ENCODE results near the gene ACTL9. TPM values are rescaled to one million over a fixed set of nuclear protein-coding genes. Genes with fewer than 3 reads are reported as not detected.
"Not testable (repeated sequence)": the region's sequence is repeated elsewhere in the genome, so short reads cannot be mapped to it uniquely, and the experiment has no call there.

ACTL9 gene
- total RNA-seq, 2 experiments from 2014 or later, result not detected

DNA sequence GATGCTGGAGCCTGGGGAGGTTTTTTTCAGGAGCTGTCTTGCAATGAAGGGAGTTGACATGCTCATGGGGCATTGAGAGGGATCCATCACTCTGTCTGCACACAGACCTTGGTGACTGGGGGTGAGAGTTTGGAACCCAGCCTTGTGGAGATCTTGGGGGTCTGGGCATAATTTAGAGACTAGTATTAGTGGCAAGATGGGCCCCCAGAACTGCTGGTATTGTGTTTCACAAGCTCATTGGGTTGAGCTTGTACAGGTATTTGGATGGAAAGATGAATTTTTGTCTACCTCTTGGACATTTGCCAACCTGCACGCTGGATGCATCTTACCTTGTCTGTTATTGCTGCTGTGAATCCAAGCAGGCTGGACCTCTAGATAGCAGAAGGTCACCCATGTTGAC, 22.7 kb upstream of the ACTL9 start, which contains the start of gene OR2Z1:
TSS of gene OR2Z1 (plus strand) at position 301 of the 400 bp plus-strand sequence. CDS start 9,395 bp downstream, outside the sequence.
- Mint-ChIP-seq H3K4me3 (no peak within 1 kb of the TSS), H3K4me1 (ENCODE audit: low read depth) (no peaks in the 10 kb centered on the region), H3K36me3 (ENCODE audit: low read depth) (no peaks in the 10 kb centered on the region), H3K27me3 (peaks cover 25% of the 10 kb centered on the region), H3K27ac (no peak within 1 kb of the TSS), H3K9me3 (no peaks in the 10 kb centered on the region)
- TF ChIP-seq, protein P1, sequence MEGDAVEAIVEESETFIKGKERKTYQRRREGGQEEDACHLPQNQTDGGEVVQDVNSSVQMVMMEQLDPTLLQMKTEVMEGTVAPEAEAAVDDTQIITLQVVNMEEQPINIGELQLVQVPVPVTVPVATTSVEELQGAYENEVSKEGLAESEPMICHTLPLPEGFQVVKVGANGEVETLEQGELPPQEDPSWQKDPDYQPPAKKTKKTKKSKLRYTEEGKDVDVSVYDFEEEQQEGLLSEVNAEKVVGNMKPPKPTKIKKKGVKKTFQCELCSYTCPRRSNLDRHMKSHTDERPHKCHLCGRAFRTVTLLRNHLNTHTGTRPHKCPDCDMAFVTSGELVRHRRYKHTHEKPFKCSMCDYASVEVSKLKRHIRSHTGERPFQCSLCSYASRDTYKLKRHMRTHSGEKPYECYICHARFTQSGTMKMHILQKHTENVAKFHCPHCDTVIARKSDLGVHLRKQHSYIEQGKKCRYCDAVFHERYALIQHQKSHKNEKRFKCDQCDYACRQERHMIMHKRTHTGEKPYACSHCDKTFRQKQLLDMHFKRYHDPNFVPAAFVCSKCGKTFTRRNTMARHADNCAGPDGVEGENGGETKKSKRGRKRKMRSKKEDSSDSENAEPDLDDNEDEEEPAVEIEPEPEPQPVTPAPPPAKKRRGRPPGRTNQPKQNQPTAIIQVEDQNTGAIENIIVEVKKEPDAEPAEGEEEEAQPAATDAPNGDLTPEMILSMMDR (IDR thresholded peaks at IDR 0.05), result no peak
- Histone ChIP-seq H3K27ac (ENCODE audit: low read depth in 1 of 2, low read length in 2 of 2) (no peak within 1 kb of the TSS), H3K4me3 (ENCODE audit: low read length) (no peak within 1 kb of the TSS), H3K36me3 (ENCODE audit: insufficient read depth, low read length) (no peaks in the 10 kb centered on the region), H3K27me3 (ENCODE audit: control insufficient read depth in 1 of 2, insufficient read depth in 2 of 2, low read length in 2 of 2) (peaks cover 0 to 5% of the 10 kb centered on the region in 2 experiments), H3K9me3 (ENCODE audit: control insufficient read depth in 1 of 2, insufficient read depth in 1 of 2, low read length in 2 of 2) (no peaks in the 10 kb centered on the region), H3K4me1 (ENCODE audit: insufficient read depth, low read length) (no peaks in the 10 kb centered on the region)
- POLR2A ChIA-PET, result no interaction called here
- CTCF ChIA-PET, result no interaction called here
- intact Hi-C loops (cut with DNase I, micrococcal nuclease), result no loop called here
- DNase-seq (no peak), ATAC-seq (ENCODE audit: poor library complexity) (no peak)

DNA sequence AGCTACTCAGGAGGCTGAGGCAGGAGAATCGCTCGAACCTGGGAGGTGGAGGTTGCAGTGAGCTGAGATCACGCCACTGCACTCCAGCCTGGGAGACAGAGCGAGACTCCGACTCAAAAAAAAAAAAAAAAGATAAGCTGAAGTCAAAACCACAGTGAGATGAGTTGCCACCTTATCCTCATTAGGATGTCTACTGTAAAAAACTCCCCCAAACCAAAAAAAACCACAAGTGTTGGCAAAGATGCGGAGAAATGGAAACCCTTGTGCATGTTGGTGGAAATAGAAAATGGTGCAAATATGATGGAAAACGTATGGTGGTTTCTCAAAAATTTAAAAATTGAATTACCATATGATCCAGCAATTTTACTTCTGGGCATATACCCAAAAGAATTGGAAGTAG, 11.7 kb upstream of the ACTL9 start:
- H3K27ac ChIP-seq (ENCODE audit: low read depth in 1 of 2, low read length in 2 of 2); intact Hi-C loops (cut with DNase I, micrococcal nuclease); H3K27me3 ChIP-seq (ENCODE audit: control insufficient read depth in 1 of 2, insufficient read depth in 2 of 2, low read length in 2 of 2); H3K27ac Mint-ChIP-seq; H3K4me3 ChIP-seq (ENCODE audit: low read length); H3K36me3 Mint-ChIP-seq (ENCODE audit: low read depth); H3K9me3 ChIP-seq (ENCODE audit: control insufficient read depth in 1 of 2, insufficient read depth in 1 of 2, low read length in 2 of 2); DNase-seq; POLR2A ChIA-PET; H3K27me3 Mint-ChIP-seq; H3K9me3 Mint-ChIP-seq; ATAC-seq (ENCODE audit: poor library complexity); H3K4me1 ChIP-seq (ENCODE audit: insufficient read depth, low read length); H3K36me3 ChIP-seq (ENCODE audit: insufficient read depth, low read length); H3K4me3 Mint-ChIP-seq; CTCF ChIA-PET: not testable (repeated sequence)
- peaks cover 19% of the 10 kb centered on the region for H3K4me1 Mint-ChIP-seq (ENCODE audit: low read depth)

DNA sequence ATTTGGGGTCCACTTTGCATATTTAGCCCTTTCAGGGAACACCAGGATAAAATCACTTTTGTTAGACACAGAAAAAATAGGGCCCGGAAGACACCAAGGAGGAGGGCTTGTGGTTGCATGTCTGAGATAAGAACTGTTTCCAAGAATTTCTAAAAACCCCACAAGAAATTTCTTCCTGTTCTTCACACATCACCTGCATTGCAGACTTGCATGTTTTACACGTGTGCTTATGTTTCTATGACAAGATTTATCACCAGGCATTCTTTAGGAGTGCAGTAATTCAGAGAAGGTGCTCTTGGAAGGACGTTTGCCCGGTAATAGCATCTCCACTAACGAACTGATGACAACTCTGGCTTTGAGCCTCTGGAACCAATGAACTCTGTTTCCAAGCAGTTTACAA, 7.1 kb upstream of the ACTL9 start:
- Mint-ChIP-seq H3K4me3 (peak overlapping the region; percentile 27), H3K27me3 (no peaks in the 10 kb centered on the region), H3K36me3 (ENCODE audit: low read depth) (no peaks in the 10 kb centered on the region), H3K4me1 (ENCODE audit: low read depth) (peaks cover 59% of the 10 kb centered on the region), H3K9me3 (no peaks in the 10 kb centered on the region), H3K27ac (peak overlapping the region; percentile 66)
- ChIA-PET POLR2A (no interaction called here), CTCF (no interaction called here)
- intact Hi-C loops (cut with DNase I, micrococcal nuclease), result no loop called here
- no peak overlapping the region for H3K4me3 ChIP-seq (ENCODE audit: low read length)
- peaks cover 52% of the 10 kb centered on the region for H3K4me1 ChIP-seq (ENCODE audit: insufficient read depth, low read length)
- H3K27me3 ChIP-seq (ENCODE audit: control insufficient read depth in 1 of 2, insufficient read depth in 2 of 2, low read length in 2 of 2), result no peaks in the 10 kb centered on the region
- ATAC-seq (ENCODE audit: poor library complexity), result no peak
- TF ChIP-seq, protein P1 (IDR thresholded peaks at IDR 0.05), result no peak
- no peaks in the 10 kb centered on the region for H3K9me3 ChIP-seq (ENCODE audit: control insufficient read depth in 1 of 2, insufficient read depth in 1 of 2, low read length in 2 of 2)
- no peaks in the 10 kb centered on the region for H3K36me3 ChIP-seq (ENCODE audit: insufficient read depth, low read length)
- peak overlapping the region in 1 of 2 donors; percentile 11 for H3K27ac ChIP-seq (ENCODE audit: low read depth in 1 of 2, low read length in 2 of 2)
- peak in 2 of 14 experiments; percentile 10 to 56 for DNase-seq

DNA sequence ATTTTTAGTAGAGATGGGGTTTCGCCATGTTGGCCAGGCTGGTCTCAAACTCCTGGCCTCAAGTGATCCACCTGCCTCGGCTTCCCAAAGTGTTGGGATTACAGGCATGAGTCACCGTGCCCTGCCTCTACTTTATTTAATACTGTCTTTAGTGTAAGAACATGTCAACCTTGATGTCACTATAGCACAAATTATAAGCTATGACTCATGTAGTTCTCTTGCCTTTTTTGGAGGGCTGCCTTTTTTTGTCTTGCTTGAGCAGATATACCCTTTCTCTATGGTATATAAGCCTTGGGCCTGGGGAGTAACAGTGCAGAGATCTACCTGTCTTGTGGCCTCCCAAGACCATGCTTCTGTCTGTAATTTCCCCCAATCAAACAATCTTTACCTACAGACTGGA, 6.7 kb upstream of the ACTL9 start:
- H3K27me3 Mint-ChIP-seq; CTCF ChIA-PET; H3K9me3 Mint-ChIP-seq; H3K4me3 ChIP-seq (ENCODE audit: low read length); intact Hi-C loops (cut with DNase I, micrococcal nuclease); H3K27me3 ChIP-seq (ENCODE audit: control insufficient read depth in 1 of 2, insufficient read depth in 2 of 2, low read length in 2 of 2); ATAC-seq (ENCODE audit: poor library complexity); POLR2A ChIA-PET; H3K9me3 ChIP-seq (ENCODE audit: control insufficient read depth in 1 of 2, insufficient read depth in 1 of 2, low read length in 2 of 2); H3K36me3 ChIP-seq (ENCODE audit: insufficient read depth, low read length); H3K36me3 Mint-ChIP-seq (ENCODE audit: low read depth): not testable (repeated sequence)
- peaks cover 60% of the 10 kb centered on the region for H3K4me1 Mint-ChIP-seq (ENCODE audit: low read depth)
- H3K27ac Mint-ChIP-seq, result peak overlapping the region; percentile 66
- H3K4me3 Mint-ChIP-seq, result peak overlapping the region; percentile 20
- DNase-seq, result peak in 1 of 14 experiments; percentile 20
- H3K4me1 ChIP-seq (ENCODE audit: insufficient read depth, low read length), result peaks cover 53% of the 10 kb centered on the region
- H3K27ac ChIP-seq (ENCODE audit: low read depth in 1 of 2, low read length in 2 of 2), result peak overlapping the region in 1 of 2 donors; percentile 11
